HG02973 (cell line): Measurements from ENCODE around the gene FAM124A.

Source experiments
- ATAC-seq: cut with Tn5 transposase; IDR thresholded peaks from one replicate; pipeline ENCODE4 v1.9.1; 2021; ENCODE audit warnings: moderate library complexity; ENCODE audit not compliant: unreplicated experiment

FAM124A gene

DNA sequence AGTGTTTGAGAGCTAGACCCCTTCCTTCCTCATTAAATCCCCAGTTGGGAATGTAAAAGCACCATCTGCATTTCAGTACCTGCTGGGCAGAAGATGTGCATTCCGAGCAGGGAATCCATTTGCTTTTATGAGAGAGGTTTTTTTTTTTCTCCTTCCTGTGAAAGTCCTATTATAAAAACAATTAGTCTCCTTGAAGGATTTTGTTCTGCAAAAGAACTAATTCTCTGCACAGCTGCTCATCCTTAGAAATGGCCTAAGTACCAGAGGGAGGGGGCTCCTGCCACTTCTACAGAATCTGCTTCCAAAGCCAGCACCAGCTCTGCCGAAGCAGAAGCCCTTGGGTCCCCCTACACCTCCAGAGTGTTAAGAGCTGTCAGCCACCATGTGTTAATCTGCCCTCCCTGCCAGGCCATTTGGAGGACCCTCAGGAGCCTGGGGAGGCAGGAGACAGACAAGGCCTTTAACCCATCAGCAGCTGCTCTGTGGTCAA lies 80.9 kb downstream of the FAM124A start:
- no peak for ATAC-seq

DNA sequence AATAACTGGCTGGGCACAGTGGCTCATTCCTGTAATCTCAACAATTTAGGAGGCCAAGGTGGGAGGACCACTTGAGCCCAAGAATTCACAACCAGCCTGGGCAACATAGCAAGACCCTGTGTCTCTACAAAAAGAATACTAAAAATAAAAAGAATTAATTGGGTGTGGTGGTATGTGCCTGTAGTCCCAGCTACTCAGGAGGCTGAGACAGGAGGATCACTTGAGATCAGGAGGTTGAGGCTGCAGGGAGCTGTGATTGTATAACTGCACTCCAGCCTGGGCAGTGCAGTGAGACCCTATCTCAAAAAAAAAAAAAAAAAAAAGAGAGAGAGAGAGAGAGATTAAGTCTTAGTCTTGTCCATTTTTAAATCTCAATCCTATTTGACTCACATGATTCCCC lies 81.7 kb downstream of the FAM124A start:
- no peak for ATAC-seq

DNA sequence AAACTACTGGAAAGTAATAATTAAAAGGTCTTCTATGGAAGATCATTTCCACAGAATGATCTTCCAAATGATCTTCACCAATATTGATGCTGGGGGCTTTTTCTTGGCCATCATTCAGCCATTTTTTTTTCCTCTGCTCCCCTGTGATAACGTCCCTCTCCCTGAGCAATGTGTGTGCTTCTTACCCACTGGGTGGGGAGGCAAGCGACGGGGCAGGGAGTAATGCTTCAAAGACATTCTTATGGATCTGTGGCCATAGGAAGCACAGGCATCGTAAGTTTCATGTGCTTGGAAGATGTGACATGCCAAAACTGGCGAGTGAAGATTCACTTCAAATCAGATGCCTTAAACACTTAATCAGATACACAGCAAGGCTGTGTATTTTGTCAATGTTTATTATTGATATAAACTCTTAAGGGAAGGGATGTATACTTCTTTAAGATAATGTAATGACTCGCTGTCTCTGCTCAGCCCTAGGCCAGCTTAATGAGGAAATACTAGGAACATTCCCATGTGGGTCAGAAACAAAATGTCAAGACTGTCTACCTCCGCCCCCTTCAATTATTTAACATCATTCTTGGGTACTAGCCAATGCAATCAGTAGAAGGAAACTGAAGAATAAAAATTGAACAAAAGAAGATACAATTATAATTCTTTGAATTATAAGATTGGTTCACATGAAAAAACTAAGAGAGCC lies 83.2 kb downstream of the FAM124A start:
- ATAC-seq = no peak

DNA sequence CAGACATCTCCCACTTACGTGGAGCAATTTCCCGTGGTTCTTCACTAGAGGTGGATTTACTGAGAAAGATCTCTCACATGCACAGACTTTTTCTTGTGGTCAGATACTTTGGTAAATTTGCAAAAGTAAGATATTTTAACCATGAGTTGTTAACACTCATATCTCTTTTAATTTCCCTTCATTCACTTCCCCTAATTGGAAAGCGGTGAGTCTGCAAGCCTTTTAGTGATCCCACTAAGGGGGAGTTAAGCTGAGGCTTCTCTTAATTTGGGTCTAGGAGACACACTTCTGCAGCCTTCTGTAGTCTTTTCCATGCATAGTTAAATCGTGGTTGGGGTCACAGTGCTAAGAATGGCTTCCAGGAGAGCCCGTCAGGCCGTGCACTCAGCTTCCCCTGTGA lies 86.6 kb downstream of the FAM124A start:
- no peak for ATAC-seq

DNA sequence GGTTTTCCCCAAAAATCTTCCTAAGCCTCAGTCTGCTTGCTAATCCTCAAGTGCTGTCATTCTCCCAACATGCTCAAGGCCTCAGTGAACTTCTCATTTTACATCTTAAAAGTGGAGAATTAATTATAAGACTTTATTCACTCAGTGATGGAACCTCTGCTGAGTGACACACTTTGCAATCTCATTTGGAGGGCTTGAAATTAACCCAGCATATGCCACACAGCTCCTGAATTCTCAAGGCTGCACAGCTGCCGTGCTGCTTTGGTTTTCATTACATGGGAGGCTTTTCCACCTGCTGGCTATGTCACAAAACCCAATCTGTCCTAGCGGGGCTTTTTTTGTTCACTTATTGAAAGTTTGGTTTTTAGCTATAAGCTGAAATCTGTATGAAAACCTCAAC lies 89.0 kb downstream of the FAM124A start:
- ATAC-seq = no peak

DNA sequence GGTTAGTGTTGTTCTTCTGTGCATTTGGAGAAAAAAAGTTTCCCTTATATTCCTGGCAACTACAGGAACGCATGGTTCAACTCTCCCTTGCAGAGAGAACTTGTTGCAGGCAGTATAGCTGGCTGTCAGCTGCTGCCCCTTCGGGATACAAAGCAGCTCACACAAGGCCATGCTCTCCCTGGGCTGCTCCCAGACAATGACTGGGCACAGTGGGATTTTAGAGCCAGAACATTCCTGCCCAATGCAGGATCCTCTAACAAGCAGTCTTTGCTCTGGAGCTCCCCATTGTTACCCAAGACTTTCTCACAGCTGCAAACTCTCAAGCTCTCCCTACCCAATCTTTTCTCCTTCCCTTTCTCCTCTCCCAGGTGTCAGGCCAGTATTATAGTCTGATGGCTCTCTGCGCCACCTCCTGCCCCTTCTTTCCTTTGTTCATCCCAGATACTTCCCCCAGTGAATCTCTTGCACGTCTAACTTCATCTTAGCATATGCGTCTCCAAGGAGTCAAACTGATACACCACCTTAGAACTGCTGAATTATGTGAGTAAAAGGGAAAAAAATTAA lies 89.8 kb downstream of the FAM124A start:
- ATAC-seq = no peak

DNA sequence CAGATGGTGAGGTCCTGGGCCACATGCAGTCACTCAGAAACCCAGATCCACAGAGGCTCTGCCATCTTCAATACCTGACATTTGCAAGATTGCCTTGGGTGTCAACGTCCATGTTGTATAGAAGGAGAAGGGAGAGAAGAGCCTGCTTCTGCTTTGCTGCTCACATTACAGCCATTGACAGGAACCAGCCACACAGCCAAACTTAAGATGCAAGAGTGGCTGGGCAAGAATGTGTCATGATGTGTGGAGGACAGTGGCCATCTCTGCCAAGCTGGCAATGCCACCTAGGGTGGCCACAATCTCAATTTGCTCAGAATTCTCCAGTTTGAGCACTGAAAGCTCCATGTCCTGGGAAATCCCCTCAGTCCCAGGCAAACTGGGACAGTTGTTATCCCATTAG lies 91.4 kb downstream of the FAM124A start:
- ATAC-seq = no peak

DNA sequence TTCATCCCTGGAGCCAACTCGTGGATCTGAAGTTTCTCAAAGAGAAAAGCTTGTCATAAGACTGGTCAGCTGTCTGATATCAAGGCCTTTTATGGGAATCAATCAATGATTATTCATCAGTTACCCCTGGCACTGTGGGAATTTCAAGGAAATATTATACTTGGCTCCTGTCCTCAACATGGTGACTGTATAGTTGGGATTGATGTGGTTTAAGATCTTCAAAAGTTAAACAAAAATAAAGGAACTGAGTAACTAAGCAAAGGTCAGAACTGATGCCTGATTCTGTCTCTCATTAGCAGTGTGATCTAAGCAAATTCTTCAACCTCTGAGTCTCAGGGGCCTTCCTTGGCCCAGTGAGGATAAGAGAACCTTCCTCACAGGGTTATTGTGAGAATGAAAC lies 95.1 kb downstream of the FAM124A start:
- no peak for ATAC-seq

DNA sequence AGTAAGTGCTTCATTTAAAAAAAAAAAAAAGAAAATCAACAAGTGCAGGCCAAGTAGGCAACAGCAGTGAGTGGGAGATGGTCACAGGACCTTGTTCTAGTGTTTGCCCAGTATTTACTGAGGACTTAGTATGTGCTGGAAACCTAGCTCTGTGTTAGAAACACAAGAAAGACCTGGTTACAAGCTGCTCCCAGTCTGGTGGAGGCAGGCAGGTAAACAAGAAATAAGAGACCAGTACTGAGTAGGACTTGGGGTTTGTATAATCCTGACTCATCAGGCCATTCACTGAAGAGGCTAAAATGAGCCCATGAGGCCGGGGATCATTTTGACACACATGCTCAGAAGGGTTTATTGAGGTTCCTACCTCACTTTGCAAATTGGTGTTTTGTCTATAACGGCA lies 95.8 kb downstream of the FAM124A start:
- ATAC-seq = no peak

DNA sequence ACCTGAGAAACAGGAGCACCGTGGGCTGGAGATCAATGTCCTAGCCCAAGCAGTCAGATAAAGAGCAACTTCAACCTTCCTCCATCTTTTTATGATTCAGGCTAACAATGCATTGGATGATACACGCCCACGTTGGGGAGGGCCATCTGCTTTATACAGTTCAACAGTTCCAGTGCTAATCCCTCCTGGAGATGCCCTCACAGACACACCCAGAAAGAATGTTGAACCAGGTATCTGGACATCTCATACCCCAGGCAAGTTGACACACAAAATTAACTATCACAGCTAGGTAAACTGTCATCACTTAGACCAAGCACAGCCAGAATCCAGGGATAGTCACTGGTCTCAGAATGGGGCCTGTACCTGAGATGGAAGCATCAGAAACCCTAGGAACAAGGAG lies 96.7 kb downstream of the FAM124A start:
- no peak for ATAC-seq

DNA sequence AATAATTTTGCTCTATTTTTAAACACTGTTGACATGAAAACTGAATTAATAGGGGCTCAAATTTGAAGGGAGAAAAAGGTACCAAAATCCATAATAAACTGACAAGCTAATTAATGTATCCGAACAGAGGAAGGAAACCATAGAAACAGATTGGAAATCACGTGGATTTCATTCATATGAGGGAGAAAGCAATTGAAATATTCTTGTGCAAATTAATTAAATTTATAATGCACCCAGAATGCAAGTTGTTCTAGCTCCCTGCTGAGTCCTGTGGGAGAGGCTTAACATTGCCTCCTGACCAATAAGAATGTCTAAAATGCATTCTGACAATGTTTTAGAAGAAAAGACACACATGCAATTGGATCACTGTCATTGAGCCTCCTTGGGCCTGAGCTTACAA lies 99.6 kb downstream of the FAM124A start:
- no peak for ATAC-seq

DNA sequence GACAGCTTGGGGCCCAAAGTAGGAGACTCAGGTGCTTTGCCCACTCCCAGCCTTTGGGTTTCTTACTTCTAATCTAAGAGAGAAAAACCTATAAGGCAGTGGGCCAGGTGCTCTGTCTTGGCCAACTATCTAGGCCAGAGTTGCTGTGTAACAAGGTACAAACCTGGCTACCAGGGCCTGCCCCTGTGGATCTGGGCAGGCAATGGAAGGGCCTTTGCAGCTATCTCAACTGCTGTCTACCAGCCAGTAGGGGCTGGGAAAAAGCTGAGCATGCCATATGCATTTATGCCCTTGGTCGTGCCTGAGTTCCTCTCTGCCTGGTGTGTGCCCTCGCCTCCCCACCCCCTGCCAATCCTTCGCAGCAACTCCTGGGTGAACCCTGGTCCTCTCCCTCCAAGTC lies 100.6 kb downstream of the FAM124A start:
- ATAC-seq = no peak

DNA sequence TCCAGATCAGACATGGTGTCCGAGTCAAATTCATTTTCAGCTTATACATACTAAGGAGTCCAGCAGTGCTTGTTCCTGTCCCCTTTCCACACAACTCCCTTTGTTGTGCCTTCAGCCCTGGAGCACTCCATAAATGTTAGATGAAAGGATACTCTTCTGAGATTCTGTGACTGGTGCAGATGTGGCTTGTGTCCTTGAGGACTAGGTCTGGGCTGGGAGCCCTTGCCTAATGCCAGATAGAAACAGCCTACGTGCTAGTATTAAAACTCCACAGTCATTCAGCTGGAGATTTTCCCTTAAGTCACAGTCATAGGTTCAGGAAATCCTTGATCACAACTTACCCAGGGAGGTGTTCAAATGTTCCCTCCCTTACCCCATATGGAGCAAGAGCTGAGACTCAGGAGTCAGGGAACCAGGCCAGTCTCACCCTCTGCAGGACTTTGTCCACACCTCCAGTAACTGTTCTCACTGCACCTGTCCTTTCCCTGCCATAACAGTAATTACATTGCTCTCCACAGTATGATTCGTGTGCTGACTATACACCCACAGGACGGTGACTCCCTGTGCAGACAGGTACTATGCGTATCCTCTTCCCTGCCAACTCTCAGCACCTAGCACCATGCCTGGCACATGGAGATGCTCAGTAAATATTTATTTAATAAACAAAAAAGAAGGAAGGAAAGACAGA lies 101.8 kb downstream of the FAM124A start:
- no peak for ATAC-seq

DNA sequence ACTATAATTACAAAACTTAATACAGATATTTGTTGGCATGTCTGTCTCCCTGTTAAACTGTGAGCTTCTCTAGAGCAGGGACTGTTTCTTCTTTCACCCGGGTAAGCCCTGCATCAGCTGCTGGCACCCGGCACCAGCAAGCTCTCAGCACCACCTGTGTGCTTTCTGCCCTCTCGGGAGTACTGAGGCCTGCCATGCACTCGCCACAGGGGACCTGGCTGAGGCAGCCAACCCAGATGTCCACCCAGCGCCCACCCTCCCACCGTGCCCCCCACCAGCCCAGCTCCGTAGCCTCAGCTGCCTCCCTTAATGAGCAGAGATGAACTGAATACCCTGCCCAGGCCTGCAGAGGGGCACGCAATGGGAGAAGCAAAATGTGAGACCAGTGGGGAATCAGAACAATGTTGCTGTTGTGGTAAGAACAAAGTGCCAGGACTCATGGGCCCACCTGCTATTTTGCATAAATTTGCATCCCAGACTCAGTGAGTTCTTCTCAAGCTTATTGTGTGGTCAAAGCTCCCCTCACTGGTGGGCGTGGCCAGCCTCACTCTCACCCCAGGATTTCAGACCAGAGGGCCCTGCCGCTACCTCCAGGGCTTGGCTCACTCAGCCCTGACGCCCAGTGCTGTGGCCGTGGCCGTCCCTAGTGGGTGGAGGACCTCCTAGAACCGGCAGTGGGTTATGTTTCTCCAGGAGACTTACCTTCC lies 102.7 kb downstream of the FAM124A start:
- no peak for ATAC-seq

DNA sequence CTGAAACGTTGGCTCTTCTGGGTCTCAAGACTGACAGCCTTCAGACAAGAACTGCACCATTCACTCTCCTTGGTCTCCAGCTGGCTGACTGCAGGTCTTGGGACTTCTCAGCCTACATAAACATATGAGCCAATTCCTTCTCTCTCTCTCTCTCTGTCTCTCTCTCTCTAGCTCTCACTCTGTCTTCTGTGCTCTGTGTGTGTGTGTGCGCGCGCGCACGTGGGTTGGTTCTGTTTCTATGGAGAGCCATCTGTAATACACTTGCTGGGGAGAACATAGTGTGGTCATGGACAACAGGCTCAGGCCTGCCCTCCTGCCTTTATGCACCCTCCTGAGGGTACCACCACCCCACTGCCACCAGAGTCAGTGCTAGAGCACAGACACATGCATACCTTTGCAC lies 103.6 kb downstream of the FAM124A start:
- no peak for ATAC-seq

DNA sequence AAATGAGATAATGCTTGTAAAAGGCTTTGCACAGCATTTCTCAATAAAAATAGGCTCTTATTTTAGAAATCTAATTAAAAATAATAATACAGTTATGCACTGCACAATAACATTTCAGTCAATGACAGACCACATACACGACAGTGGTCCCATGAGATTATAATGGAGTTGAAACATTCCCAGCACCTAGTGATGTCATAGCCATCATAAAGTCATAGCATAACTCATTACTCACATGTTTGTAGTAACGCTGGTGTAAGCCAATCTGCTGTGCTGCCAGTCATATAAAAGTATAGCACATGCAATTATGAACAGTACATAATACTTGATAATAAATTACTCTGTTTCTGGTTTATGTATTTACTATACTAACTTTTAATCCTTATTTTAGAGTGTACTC lies 104.6 kb downstream of the FAM124A start:
- ATAC-seq = no peak

DNA sequence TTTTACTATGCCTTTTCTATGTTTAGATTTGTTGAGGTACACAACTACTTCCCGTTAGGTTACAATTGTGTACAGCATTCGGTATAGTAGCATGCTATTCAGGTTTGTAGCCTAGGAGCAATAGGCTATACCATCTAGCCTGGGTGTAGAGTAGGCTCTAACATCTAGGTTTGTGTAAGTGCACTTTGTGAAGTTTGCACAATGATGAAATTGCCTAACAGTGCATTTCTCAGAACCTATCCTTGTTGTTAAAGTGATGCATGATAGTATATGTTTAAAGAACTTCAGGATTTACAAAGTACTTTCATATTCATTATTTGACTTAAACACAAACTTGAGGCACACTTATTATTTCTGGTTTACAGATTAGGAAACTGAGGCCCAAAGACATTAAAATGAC lies 105.8 kb downstream of the FAM124A start:
- no peak for ATAC-seq

DNA sequence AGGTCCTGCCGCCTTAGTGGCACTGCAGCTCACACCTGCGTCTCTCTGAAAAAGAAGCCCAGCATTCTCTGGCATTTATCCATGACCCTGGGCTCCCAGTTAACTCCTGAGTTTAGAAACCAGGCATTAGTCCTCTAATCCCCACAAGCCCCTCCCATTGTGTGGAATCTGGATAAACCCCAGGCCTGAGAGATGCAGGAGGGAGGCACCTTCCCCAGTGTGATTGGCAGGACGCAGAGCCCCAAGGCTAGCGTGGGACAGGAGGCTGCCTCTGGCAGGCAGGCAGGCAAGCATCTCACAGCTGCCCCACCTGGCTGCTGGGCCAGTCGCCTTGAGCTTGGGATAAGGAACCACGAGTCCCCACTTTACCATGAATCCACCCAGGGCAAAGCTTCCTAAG lies 106.3 kb downstream of the FAM124A start:
- no peak for ATAC-seq

DNA sequence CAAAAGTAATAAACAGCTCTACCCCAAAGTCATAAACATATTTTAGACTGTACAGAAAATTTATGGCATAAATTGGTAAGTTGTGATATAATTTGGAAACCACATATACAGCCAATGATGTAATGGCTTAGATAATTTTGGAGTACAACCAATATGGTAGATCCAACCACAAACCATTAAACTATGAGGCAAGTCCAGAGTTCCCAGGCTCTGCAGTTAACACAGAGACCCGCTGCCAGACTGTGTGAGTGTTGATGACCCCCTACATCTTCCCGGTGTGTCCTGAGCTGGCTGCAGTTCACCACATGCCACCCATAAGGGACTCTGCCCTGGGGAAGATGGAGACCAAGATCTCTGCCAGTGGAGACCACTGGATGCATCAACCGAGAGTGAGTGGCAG lies 107.4 kb downstream of the FAM124A start:
- no peak for ATAC-seq

DNA sequence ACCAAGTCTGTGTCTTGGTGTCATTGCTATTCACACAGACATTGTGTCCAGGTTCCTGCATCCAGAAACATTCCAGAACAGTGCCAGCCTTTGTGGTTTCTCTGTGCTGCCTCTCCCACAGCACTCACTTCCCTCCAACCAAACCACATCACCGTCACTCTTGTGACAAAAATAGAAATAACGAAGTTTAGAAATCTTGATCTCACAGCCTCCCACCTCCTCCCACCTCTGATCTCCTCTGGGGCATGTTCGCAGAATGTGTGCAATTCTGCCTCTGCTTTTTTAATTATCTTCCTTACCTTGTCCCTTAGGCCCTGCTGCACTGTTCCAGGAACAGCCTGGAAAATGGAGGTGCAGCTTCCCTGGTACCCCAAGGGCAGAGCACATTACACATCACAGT lies 108.6 kb downstream of the FAM124A start:
- no peak for ATAC-seq

DNA sequence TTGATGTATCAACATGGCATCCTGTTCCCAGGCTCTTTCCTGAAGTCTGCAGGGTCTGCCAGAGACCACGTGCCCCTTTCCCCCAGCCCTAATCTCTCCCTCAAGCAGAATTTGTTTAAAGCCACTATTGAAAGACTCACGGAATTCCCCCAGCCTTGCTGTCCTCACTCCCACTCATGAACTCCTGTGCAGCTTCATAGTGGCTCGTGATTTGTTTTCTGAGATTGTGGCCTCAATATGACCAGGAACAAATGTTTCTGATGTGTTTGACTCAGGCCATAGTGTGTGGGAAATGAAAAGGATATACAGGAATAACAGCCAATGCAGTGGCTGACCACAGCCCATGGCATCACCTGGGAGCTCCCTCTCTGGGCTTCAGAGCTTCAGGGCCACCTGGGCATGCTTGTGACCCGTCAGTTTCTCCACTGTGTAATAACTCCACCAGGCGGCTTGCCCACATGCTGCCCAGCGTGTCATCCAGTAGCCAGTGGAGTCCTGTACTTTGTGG lies 109.2 kb downstream of the FAM124A start:
- peak; percentile 41 for ATAC-seq
